ENCODE data around the gene CNPY1. TPM values are rescaled to one million over a fixed set of nuclear protein-coding genes. Genes with fewer than 3 reads are reported as not detected.

CNPY1 gene
- total RNA-seq, 1 experiment from 2014 or later, result not detected

DNA sequence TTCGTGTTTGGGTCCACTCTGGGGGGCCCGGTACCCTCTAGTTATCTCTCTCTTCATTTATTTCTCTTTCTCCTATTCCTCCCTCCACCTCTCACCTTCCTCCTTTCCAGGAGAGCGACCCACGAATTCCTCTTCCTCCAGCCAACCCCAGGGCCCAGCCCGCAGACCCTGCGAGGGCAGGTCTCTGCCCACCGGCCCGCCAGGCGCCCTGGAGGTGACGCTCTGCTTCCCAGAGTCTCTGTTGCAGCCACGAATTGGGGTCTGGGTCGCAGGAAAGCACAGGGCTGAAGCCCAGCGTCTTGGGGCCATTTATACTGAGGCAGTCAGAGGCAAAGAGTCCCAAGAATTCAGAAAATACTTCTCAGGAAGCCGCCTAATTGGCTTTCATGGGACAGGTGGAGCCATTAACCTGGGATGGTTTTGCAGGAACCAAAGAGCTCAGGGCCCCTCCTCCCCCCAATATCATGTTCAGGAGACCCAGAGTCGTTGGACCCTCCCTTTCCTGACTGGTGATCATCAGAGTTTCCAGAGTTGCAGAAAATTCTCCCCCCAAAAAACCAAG lies 91.1 kb downstream of the CNPY1 start:
- no peak overlapping the region for H3K4me3 ChIP-seq
- no peak for DNase-seq
- no peaks in the 10 kb centered on the region for H3K79me2 ChIP-seq (ENCODE audit: low read depth)
- H3K9me2 ChIP-seq (ENCODE audit: insufficient read depth), result no peaks in the 10 kb centered on the region
- H3K27me3 ChIP-seq (ENCODE audit: insufficient read depth, low read depth), result peaks cover 71% of the 10 kb centered on the region
- H3K27ac ChIP-seq, result no peak overlapping the region
- no peak overlapping the region for H3K4me2 ChIP-seq
- no TSS peak for BruUV-seq (replicated peaks)
- CTCF ChIA-PET, result interaction anchor here (0.5 kb wide), 1 partner anchor 9 kb away, joined by 4 read pairs; no protein-coding TSS in a partner anchor
- H4K20me1 ChIP-seq (ENCODE audit: insufficient read depth), result no peaks in the 10 kb centered on the region
- H2AFZ ChIP-seq, result no peak overlapping the region
- no peaks in the 10 kb centered on the region for H3K4me1 ChIP-seq (replicated peaks; ENCODE audit: insufficient read depth)
- TF ChIP-seq CTCF (conservative IDR thresholded peaks at IDR 0.05) (no peak), EZH2 (IDR thresholded peaks at IDR 0.05; ENCODE audit: low read depth) (no peak)
- no peaks in the 10 kb centered on the region for H3K9me3 ChIP-seq (ENCODE audit: insufficient read depth, low read depth)
- H3F3A ChIP-seq (ENCODE audit: insufficient read depth, low read depth), result no peaks in the 10 kb centered on the region
- intact Hi-C loops (cut with micrococcal nuclease; ENCODE audit: unreplicated experiment), result no loop called here
- POLR2A ChIA-PET (ENCODE audit: unreplicated experiment), result no interaction called here
- H3K36me3 ChIP-seq (ENCODE audit: low read depth), result no peaks in the 10 kb centered on the region

DNA sequence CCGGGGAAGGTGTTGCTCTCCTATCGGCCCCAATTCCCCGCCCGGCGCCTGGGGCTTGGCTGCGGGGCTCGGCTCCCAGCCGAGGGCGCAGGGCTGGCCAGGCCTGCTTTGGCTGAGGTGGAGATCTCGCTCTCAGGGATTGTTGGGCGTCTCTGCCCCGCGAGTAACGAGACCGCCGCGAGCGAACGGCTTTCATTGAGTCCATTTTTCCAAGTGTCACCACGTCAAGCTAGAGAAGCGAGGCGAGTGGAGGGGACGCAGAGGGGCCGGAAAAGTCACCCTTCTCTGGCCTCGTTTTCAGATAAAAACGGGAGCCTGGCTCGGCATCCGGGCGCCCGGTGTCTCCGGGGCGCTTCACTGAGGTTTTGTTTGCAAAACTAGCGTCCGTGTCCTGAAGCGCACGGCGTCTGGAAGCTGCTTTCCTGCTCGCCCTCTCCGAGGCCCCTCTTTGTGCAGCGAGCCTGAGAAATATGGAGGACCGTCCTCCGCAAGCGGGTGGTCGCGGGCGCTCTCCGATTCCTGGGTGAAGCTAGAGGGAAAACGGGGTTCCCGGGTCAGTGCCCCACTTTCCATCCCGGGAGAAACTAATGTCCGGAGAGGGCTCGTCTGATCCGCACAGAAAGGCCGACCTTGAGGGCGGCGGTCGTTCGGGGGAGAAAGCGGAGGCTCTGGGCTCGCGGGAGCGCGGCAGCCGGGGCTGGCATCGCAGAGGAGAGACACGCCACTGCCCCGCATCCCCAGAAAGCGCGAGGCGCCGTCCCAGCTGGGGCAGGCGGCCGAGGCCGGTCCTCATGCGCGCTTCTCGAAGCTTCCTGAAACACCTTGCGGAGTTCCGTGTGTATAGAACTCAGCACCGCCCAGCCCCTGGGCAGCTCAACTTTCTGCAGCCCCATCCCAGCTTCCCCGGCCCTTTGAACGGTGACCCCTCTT lies 91.9 kb downstream of the CNPY1 start:
- no peaks in the 10 kb centered on the region for H3F3A ChIP-seq (ENCODE audit: insufficient read depth, low read depth)
- H3K27ac ChIP-seq, result no peak overlapping the region
- BruUV-seq (replicated peaks), result no TSS peak
- no peaks in the 10 kb centered on the region for H3K4me1 ChIP-seq (replicated peaks; ENCODE audit: insufficient read depth)
- no peaks in the 10 kb centered on the region for H3K36me3 ChIP-seq (ENCODE audit: low read depth)
- POLR2A ChIA-PET (ENCODE audit: unreplicated experiment), result no interaction called here
- H3K9me3 ChIP-seq (ENCODE audit: insufficient read depth, low read depth), result no peaks in the 10 kb centered on the region
- no peaks in the 10 kb centered on the region for H4K20me1 ChIP-seq (ENCODE audit: insufficient read depth)
- intact Hi-C loops (cut with micrococcal nuclease; ENCODE audit: unreplicated experiment), result no loop called here
- H3K79me2 ChIP-seq (ENCODE audit: low read depth), result no peaks in the 10 kb centered on the region
- no peak overlapping the region for H2AFZ ChIP-seq
- TF ChIP-seq EZH2 (IDR thresholded peaks at IDR 0.05; ENCODE audit: low read depth) (no peak), CTCF (conservative IDR thresholded peaks at IDR 0.05) (no peak)
- peaks cover 71% of the 10 kb centered on the region for H3K27me3 ChIP-seq (ENCODE audit: insufficient read depth, low read depth)
- H3K4me2 ChIP-seq, result no peak overlapping the region
- DNase-seq, result no peak
- no peak overlapping the region for H3K4me3 ChIP-seq
- CTCF ChIA-PET, result interaction anchor here (0.5 kb wide), 1 partner anchor 8 kb away, joined by 4 read pairs; no protein-coding TSS in a partner anchor
- H3K9me2 ChIP-seq (ENCODE audit: insufficient read depth), result no peaks in the 10 kb centered on the region

DNA sequence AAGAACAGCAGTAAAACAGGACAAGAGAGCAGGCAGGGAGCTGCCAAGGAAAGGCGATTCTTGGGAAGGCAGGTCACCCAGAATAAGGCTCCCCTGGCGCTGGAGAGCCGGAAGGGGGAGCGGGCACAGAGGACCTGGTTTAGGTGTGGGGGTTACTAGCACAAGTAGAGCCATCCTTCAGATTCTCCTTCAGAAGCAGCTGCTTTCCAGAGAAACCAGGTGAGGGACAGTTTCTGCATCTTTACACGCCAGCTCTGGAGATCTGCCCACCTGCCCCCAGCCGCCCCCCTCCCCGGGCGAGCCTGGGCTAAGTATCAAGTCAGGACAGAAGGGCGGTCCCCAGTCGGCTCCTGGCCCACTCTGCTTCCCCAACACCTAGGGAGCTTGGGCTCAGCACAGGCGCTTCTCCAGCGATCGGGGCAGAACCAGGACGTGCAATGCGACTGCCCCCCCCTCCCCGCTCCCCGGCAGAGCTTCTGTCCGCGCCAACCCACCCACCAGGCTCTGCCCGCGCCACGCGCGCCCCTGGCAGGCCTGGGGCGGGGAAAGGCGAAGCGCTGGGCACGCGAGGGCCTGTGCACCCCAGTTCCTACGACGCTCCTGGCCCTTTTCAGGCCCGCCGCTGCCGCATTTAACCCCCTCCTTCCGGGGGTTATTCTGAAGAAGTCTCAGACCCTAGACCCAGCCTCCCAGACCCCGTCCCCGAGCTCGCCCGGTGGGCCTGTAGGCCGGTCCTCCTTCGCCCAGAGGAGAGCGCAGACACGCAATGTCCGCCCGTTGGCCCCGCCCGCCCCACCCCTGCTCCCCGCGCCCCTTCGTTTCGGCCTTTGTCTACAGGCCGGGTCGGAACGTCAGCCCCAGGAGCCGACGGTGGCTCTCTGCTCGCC lies 92.8 kb downstream of the CNPY1 start:
- no peaks in the 10 kb centered on the region for H3K36me3 ChIP-seq (ENCODE audit: low read depth)
- TF ChIP-seq EZH2 (IDR thresholded peaks at IDR 0.05; ENCODE audit: low read depth), result no peak
- no peak for TF ChIP-seq CTCF (conservative IDR thresholded peaks at IDR 0.05)
- no peaks in the 10 kb centered on the region for H3F3A ChIP-seq (ENCODE audit: insufficient read depth, low read depth)
- H3K79me2 ChIP-seq (ENCODE audit: low read depth), result no peaks in the 10 kb centered on the region
- POLR2A ChIA-PET (ENCODE audit: unreplicated experiment), result no interaction called here
- H3K9me3 ChIP-seq (ENCODE audit: insufficient read depth, low read depth), result no peaks in the 10 kb centered on the region
- no TSS peak for BruUV-seq (replicated peaks)
- no peak overlapping the region for H3K4me3 ChIP-seq
- H4K20me1 ChIP-seq (ENCODE audit: insufficient read depth), result no peaks in the 10 kb centered on the region
- no peaks in the 10 kb centered on the region for H3K4me1 ChIP-seq (replicated peaks; ENCODE audit: insufficient read depth)
- CTCF ChIA-PET, result no interaction called here
- no peak for DNase-seq
- no peak overlapping the region for H3K27ac ChIP-seq
- H2AFZ ChIP-seq, result no peak overlapping the region
- intact Hi-C loops (cut with micrococcal nuclease; ENCODE audit: unreplicated experiment), result no loop called here
- H3K27me3 ChIP-seq (ENCODE audit: insufficient read depth, low read depth), result peaks cover 77% of the 10 kb centered on the region
- H3K4me2 ChIP-seq, result no peak overlapping the region
- no peaks in the 10 kb centered on the region for H3K9me2 ChIP-seq (ENCODE audit: insufficient read depth)
